Breast epithelium (tissue), 4 donors: ENCODE data around the gene MCAM. TPM values are rescaled to one million over a fixed set of nuclear protein-coding genes. Genes with fewer than 3 reads are reported as not detected.

Experiments
- DNase-seq, 2 donors: peaks; one replicate each; pipeline ENCODE4 v3.0.0-alpha.2; 2019; ENCODE audit warnings: low spot score in 2 of 2
- H3K27ac ChIP-seq, 2 donors: fragments of 200-600 bp; sonication (generic) in 1 of 2; one replicate each; pipeline ENCODE4 v1.5.1; 2016 to 2019; ENCODE audit warnings: mild to moderate bottlenecking in 1 of 2
- H3K27me3 ChIP-seq, 2 donors: fragments of 200-600 bp; sonication (generic) in 1 of 2; one replicate each; pipeline versions ENCODE4 v1.5.1 to v1.6.0; 2017 to 2019; ENCODE audit warnings: control low read depth in 1 of 2, mild to moderate bottlenecking in 1 of 2
- H3K36me3 ChIP-seq: fragments of 200-600 bp; one replicate; pipeline ENCODE4 v1.5.1; 2019
- H3K4me1 ChIP-seq, 2 donors: fragments of 200-600 bp; sonication (generic); one replicate each; pipeline ENCODE4 v1.5.1; 2016 to 2019; ENCODE audit warnings: control low read depth in 1 of 2
- H3K4me3 ChIP-seq, 3 donors: fragments of 200-600 bp; sonication (generic); 1 replicate in 2 of 3; 2 replicates in 1 of 3; pipeline ENCODE4 v1.5.1; 2016 to 2019; ENCODE audit warnings: mild to moderate bottlenecking in 3 of 3, moderate library complexity in 2 of 3
- H3K9me3 ChIP-seq, 2 donors: fragments of 200-600 bp; sonication (generic) in 1 of 2; one replicate each; pipeline ENCODE4 v1.5.1; 2016 to 2019; ENCODE audit warnings: control low read depth in 1 of 2
- CTCF ChIP-seq, 3 donors: fragments of 450-650 bp; IDR thresholded peaks; one replicate each; pipeline ENCODE4 v1.5.1; 2016 to 2017; ENCODE audit warnings: antibody characterized with exemption in 3 of 3, mild to moderate bottlenecking in 3 of 3, moderate library complexity in 3 of 3
- POLR2A ChIP-seq: fragments of 450-650 bp; IDR thresholded peaks from one replicate; pipeline ENCODE4 v1.6.1; 2016; ENCODE audit warnings: antibody characterized with exemption, mild to moderate bottlenecking, moderate library complexity
- POLR2AphosphoS5 ChIP-seq, 3 donors: sonication (generic); formaldehyde crosslinking; IDR thresholded peaks; one replicate each; pipeline ENCODE4 v1.6.1; 2017; ENCODE audit warnings: antibody characterized with exemption in 3 of 3
- intact Hi-C: fragments of 100-400 bp; cut with DNase I; formaldehyde crosslinking; loops from one replicate; pipeline ENCODE4 v1.15.1; 2023; ENCODE audit warnings: low total_unique reads
- total RNA-seq, 3 donors: library from RNA; depleted of rRNA; stranded (reverse); fragments of >200 nt; gene quantifications; one replicate each; pipeline ENCODE4 v1.1.0, GENCODE V29; 2016

MCAM gene
- total RNA-seq, 3 donors from 2014 or later, result 170 to 1,725 (median 408) TPM

- H3K27ac ChIP-seq, result peak overlapping the region; percentile 84 to 93
- peak overlapping the region in 2 of 3 donors; percentile 81 to 87 for H3K4me3 ChIP-seq
- H3K9me3 ChIP-seq, result no peaks in the 10 kb centered on the region
- DNase-seq, result no peak
- TF ChIP-seq POLR2AphosphoS5 (IDR thresholded peaks at IDR 0.05), result no peak
- no peak for TF ChIP-seq POLR2A
- no peak for TF ChIP-seq CTCF (IDR thresholded peaks at IDR 0.05)
- peaks cover 0 to 7% of the 10 kb centered on the region in 2 donors for H3K4me1 ChIP-seq
- peaks cover 0 to 2% of the 10 kb centered on the region in 2 donors for H3K27me3 ChIP-seq
- no peaks in the 10 kb centered on the region for H3K36me3 ChIP-seq
- intact Hi-C loops, result no loop called here
Observed at GRCh38 chr11:119341222-119342022, 24.5 kb upstream of the MCAM start.

- TF ChIP-seq CTCF (IDR thresholded peaks at IDR 0.05) (no peak), POLR2AphosphoS5 (IDR thresholded peaks at IDR 0.05) (peak in 2 of 3 donors; percentile 14 to 33), POLR2A (no peak)
- DNase-seq, result peak; percentile 82 to 84
- intact Hi-C loops, result no loop called here
- Histone ChIP-seq H3K9me3 (no peaks in the 10 kb centered on the region), H3K4me1 (peaks cover under 1 to 10% of the 10 kb centered on the region in 2 donors), H3K27ac (peak within 1 kb of the TSS; percentile 84 to 93), H3K27me3 (peaks cover 0 to 2% of the 10 kb centered on the region in 2 donors), H3K4me3 (peak within 1 kb of the TSS; percentile 64 to 87 (median 81)), H3K36me3 (no peaks in the 10 kb centered on the region)
Observed at GRCh38 chr11:119340335-119341221, 23.6 kb upstream of the MCAM start, which contains the start of gene C1QTNF5. Gene C1QTNF5, minus strand, starts transcription at chr11:119340883. Its CDS starts 486 bp downstream, at chr11:119340397.

- Histone ChIP-seq H3K27me3 (peaks cover 0 to 2% of the 10 kb centered on the region in 2 donors), H3K4me3 (peak overlapping the region; percentile 64 to 87 (median 81)), H3K27ac (peak overlapping the region; percentile 84 to 93), H3K36me3 (no peaks in the 10 kb centered on the region), H3K9me3 (no peaks in the 10 kb centered on the region), H3K4me1 (peaks cover 8 to 16% of the 10 kb centered on the region in 2 donors)
- intact Hi-C loops, result no loop called here
- DNase-seq, result no peak
- TF ChIP-seq POLR2AphosphoS5 (IDR thresholded peaks at IDR 0.05), result no peak
- peak; percentile 61 to 81 (median 63) for TF ChIP-seq CTCF (IDR thresholded peaks at IDR 0.05)
Observed at GRCh38 chr11:119339589-119340334, 22.8 kb upstream of the MCAM start.

- intact Hi-C loops, result loop anchor here (1.0 kb wide), 1 partner anchor 21 kb away; no protein-coding TSS in a partner anchor
- Histone ChIP-seq H3K4me1 (peaks cover 8 to 16% of the 10 kb centered on the region in 2 donors), H3K27me3 (peaks cover 0 to 2% of the 10 kb centered on the region in 2 donors), H3K36me3 (no peaks in the 10 kb centered on the region), H3K4me3 (peak overlapping the region; percentile 64 to 87 (median 81)), H3K9me3 (no peaks in the 10 kb centered on the region), H3K27ac (peak overlapping the region in 1 of 2 donors; percentile 93)
- DNase-seq, result no peak
- no peak for TF ChIP-seq CTCF (IDR thresholded peaks at IDR 0.05)
- no peak for TF ChIP-seq POLR2AphosphoS5 (IDR thresholded peaks at IDR 0.05)
- TF ChIP-seq POLR2A, result no peak
Observed at GRCh38 chr11:119338965-119339588, 22.1 kb upstream of the MCAM start.
